Renal cortical epithelial cell (primary cell): ENCODE data around the gene CD160. TPM values are rescaled to one million over a fixed set of nuclear protein-coding genes. Genes with fewer than 3 reads are reported as not detected.
"Not testable (repeated sequence)": the region's sequence is repeated elsewhere in the genome, so short reads cannot be mapped to it uniquely, and the experiment has no call there.

Experiments
- DNase-seq: peaks from one replicate; pipeline ENCODE4 v3.0.0-alpha.2; 2011; ENCODE audit warnings: low read depth
- total RNA-seq: library from RNA; depleted of rRNA; stranded (reverse); fragments of >200 nt; gene quantifications from 2 replicates; pipeline ENCODE4 v1.2.3, GENCODE V29; 2014

Gene CD160
- 0.20 TPM in 1 of 2 replicates, not detected in the other for total RNA-seq

DNA sequence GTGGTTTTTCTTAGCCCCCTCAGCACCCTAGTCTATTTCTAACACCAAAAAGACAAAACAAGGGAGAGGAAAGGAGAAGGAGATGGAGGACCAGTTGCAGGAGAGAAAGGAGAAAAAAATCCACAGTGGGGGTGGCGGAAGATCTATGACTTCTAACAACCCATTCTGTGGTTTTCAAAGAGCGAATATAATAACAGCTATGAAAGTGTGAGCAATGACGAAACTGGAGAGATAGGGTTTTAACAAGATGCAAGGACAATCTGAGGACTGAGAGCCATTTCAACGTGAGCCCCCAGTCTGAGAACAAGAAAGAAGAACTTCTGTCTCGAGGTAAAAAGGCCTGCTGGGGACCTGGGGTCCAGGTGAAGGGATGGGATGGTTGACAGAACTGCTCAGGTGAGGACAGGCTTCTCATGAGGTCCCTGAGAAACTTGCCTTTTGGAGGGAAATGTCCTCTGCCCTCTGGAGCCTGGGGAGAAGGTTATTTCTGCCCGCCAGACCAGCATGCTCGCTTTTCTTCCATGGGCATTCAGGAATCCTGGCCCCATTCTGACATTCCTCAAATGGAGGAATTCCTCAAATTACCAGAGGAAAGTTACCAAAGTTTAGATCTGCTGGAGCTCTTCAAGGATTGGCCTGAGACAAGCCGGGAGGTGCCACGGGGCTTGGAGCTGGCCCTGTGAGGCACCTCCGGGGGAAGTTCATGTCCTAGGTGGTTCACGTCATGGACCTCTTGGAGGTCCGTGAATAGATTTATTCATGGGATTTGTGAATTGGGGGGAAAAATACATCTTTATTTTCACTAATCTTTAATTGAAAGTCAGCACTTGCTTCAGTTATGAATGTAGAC, at the start of gene CD160:
CD160 (plus strand) TSS at position 270 of the 850 bp plus-strand sequence. CDS start 8,829 bp downstream, outside the sequence.
- no peak for DNase-seq

GRCh38 chr1:145670995-145671745, 48.1 kb upstream of the CD160 start:
- not testable (repeated sequence) for DNase-seq

DNA sequence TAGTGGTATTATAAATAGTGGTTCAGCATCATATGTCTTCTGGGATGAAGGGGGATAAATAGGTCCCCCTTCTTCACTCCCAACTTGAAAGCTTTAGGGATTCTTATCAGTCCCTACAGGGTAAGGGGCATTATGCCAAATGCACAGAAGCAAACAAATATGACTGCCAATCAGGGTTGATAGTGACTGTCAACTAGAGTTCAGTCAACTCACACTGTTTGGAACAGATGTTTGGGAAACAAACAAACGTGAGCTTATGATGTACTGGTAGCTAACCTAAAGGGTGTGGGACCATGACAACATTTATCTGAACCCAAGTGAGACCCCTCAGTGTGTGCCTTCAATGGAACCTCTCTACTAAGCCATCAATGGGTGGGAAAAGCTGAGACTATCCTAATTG, 46.1 kb upstream of the CD160 start:
- DNase-seq = not testable (repeated sequence)

DNA sequence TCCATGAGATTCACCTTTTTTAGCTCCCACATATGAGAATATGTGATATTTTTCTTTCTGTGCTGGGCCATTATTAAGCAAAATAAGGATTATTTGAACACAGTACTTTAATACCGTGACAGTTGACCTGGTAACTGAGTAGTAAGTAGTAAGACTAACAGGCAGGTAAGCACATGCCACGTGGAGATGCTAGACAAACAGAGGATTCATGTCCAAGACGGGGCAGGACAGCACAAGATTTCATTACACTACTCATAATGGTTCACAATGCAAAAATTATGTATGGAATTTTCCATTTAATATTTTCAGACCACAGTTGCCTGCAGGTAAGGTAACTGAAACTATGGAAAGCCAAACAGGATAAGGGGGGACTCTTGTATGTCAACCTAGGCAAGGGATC, 34.4 kb upstream of the CD160 start:
- DNase-seq = not testable (repeated sequence)

- not testable (repeated sequence) for DNase-seq
Observed at GRCh38 chr1:145686078-145686477, 33.2 kb upstream of the CD160 start.

DNA sequence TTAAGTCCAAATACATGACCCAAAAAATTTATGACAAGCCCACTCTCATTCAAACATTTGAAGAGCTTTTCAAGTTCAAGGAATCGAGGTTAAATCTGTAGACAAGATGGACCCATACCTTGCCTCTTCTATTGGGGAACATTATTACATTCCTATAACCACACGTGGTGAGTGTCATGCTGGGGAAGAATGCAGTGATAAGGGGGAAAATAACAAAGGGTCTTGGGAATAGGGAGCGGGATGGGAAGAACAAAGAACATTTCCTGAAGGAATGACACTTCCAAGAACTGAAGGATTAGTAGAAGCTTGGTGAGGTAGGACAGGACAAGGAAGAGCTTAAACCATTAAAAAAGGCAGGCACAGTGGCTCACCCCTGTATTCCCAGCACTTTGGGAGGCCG, 31.0 kb upstream of the CD160 start:
- DNase-seq = no peak

DNA sequence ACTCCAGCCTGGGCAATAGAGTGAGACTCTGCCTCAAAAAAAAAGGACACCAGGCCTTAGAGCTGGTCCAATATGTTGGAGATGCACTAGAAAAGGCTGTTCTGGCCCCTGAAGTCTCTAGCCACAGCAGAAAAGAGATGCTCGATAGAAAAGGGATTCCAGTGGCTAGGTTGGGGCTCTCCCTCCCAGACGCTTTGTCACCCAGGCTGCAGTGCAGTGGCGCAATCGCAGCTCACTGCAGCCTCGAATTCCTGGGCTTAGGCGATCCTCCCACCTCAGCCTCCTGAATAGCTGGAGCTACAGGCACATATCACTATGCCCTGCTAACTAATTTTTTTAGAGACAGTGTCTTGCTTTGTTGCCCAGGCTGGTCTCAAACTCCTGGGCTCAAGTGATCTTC, 30.4 kb upstream of the CD160 start:
- no peak for DNase-seq

DNA sequence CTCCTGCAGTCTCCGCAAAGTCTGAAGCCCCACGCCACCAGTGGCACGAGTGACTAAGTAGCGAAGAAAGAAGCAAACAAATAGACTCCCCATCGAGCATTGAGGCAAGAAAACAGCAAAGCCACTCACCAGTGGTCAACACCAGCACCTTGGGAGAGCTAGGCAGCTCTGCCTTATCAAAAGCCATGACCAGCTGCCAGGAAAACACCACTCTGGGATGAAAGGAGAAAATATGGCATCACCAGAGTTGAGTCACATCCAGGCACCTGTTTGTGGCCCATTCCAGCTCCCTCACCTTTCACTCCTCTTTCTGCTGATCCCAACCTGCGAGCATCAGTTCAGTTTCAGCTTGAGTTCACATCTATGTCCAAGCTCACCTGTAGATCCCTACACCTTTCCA, 29.4 kb upstream of the CD160 start:
- DNase-seq = no peak

GRCh38 chr1:145690587-145691558, 28.4 kb upstream of the CD160 start:
- peak; percentile 88 for DNase-seq

GRCh38 chr1:145692785-145693443, 26.4 kb upstream of the CD160 start:
- peak; percentile 92 for DNase-seq

- DNase-seq = no peak
Observed at GRCh38 chr1:145695821-145696629, 23.3 kb upstream of the CD160 start.

DNA sequence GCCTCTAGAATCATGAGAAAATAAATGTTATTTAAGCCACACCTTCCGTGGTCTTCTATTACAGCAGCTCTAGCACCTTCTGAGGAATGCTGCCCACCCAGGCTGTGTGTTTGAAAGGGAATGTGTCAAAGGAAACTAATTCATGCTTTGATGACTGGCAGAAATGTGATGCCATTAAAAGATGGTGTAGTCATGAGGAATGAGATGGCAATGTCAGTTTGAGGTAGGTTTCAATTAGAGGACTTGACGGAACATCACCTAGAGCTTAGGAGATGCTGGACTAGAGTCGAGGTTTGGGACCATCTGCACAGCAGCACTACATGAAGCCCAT, 22.7 kb upstream of the CD160 start:
- DNase-seq = peak; percentile 73

DNA sequence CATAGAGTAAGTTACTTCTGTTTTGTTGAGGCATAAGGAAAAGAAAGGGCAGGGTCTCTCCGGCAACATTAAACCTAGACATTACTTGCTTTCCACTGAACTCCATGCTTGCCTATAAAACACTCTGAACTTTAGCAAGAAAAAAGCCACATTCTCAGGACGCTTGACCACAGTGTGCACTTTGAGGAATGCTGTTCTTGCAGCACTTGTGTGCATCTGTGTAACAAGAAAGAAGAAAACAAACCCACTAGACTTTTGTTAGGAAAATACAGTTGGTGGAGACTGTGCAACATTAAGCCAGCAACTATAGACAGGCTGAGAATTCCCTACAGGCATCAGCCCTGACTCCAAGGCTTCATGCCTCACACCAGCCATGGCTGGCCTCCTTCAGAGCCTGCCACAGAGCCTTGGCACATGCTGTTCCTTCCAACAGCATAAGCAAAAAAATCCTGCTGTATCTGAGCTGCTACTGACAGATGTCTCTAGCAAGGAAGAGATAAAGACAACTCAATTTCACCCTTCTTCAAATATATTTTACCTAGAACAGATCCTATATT, 17.9 kb upstream of the CD160 start:
- peak; percentile 81 for DNase-seq

DNA sequence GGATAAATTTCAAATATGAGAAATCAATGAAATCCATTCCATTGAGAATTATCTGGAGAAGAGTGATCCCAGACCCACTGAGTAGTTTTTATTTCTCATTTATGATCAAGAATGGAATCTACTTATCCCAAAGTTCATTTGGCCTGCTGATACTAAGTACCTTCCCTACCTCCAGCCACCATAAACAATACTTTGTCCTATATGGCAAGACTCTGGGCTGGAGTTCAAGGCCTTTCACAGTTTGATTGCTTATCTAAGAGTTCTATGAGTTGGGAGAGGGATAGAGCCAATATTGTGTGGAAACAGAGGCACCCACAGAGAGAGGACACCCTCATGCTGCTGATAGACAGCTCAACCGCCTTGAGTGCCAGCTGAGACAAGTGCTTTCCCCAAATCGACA, 17.2 kb upstream of the CD160 start:
- DNase-seq = no peak

- DNase-seq = peak; percentile 77
Observed at GRCh38 chr1:145702826-145703225, 16.5 kb upstream of the CD160 start.

GRCh38 chr1:145705622-145706021, 13.7 kb upstream of the CD160 start:
- DNase-seq = no peak

- peak; percentile 84 for DNase-seq
Observed at GRCh38 chr1:145706086-145706664, 13.1 kb upstream of the CD160 start.

DNA sequence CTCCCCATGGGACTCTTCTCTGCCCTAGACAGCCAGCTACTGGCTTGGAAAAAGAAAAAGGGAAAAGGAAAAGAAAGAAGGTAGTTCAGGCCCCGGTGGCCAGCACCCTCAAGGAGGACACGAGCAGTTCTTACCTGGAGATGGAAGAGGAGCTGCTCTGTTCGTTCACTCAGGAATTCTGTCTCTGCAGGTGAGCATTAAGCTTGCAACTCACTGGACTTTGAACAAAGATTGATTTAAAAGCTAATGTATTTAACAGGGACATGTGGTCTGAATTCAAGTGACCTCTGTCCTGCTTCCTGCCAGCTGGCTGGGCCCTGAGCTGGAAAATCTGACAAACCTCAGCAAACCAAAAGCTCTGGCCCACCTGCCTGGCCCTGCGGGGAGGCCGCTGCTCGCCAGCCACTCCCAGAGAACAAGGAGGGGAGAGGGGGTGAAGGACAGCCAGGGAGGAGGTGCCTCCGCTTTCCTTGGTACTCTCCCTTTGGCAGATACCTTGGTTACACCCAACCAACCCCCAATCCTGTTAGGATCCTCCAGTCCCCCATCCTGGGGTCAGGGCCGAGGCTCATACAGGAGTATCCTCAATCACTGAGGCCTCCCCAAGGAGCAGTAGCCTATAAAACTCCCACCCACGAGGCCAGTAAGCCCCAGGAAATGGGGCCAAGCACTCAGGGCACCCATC, 12.0 kb upstream of the CD160 start, which contains the start of gene PDZK1:
PDZK1 (minus strand) TSS at position 186 of the 685 bp plus-strand sequence. CDS start 19,347 bp downstream, outside the sequence.
- DNase-seq = peak; percentile 64

GRCh38 chr1:145708063-145708462, 11.2 kb upstream of the CD160 start:
- peak; percentile 52 for DNase-seq
